Stomach (tissue), 4 donors: ENCODE measurements around the gene PNRC2.

Experiments used
- CTCF ChIP-seq, 7 experiments: fragments of 450-650 bp in 4 of 7; fragments of 200-600 bp in 3 of 7; sonication (generic) in 3 of 7; IDR thresholded peaks; one replicate each; pipeline ENCODE4 v1.5.1; 2016 to 2019; ENCODE audit warnings: antibody characterized with exemption in 7 of 7, control low read depth in 2 of 7, mild to moderate bottlenecking in 1 of 7
- POLR2AphosphoS5 ChIP-seq, 3 donors: sonication (generic); formaldehyde crosslinking; IDR thresholded peaks; one replicate each; pipeline ENCODE4 v1.6.1; 2016; ENCODE audit warnings: antibody characterized with exemption in 3 of 3

GRCh38 chr1:23979881-23980727, 20.5 kb downstream of the PNRC2 start, which contains the start of gene SRSF10:
- TF ChIP-seq POLR2AphosphoS5 (IDR thresholded peaks at IDR 0.05) (peak; percentile 90 to 99 (median 99)), CTCF (IDR thresholded peaks at IDR 0.05) (peak in 4 of 7 experiments; percentile 6 to 68 (median 20))
